Astrocyte of the spinal cord (primary cell): ENCODE data around the gene DCUN1D4.

ENCODE experiments used
- DNase-seq: peaks from one replicate; pipeline ENCODE4 v3.0.0; 2011; ENCODE audit warnings: low read depth, low spot score
- H3K4me3 ChIP-seq: 2 replicates; pipeline ENCODE4 v1.5.1; 2011; ENCODE audit warnings: low read depth, mild to moderate bottlenecking, low read length, moderate library complexity
- CTCF ChIP-seq: IDR thresholded peaks from 2 replicates; pipeline ENCODE4 v1.5.1; 2012; ENCODE audit warnings: low read depth, mild to moderate bottlenecking, low read length, inconsistent platforms
- in situ Hi-C: cut with HindIII; loops from 2 replicates; pipeline ENCODE4 v1.10.0; 2017; ENCODE audit warnings: low sequenced_read_pairs

DCUN1D4 gene

GRCh38 chr4:51844153-51845054, 1.5 kb downstream of the DCUN1D4 start:
- TF ChIP-seq CTCF: no peak
- DNase-seq: peak; percentile 94
- in situ Hi-C loops: no loop called here
- H3K4me3 ChIP-seq: peak overlapping the region; percentile 63

GRCh38 chr4:51845055-51845426, 2.1 kb downstream of the DCUN1D4 start:
- peak overlapping the region; percentile 63 for H3K4me3 ChIP-seq
- no peak for DNase-seq
- TF ChIP-seq CTCF: no peak
- in situ Hi-C loops: no loop called here

- in situ Hi-C loops: no loop called here
- H3K4me3 ChIP-seq: no peak overlapping the region
- TF ChIP-seq CTCF: no peak
- DNase-seq: no peak
These were observed 2.8 kb downstream of the DCUN1D4 start for GRCh38 chr4:51845711-51846110.

- TF ChIP-seq CTCF: no peak
- DNase-seq: no peak
- H3K4me3 ChIP-seq: no peak overlapping the region
- in situ Hi-C loops: no loop called here
These were observed 6.5 kb downstream of the DCUN1D4 start for GRCh38 chr4:51849430-51849829.

- TF ChIP-seq CTCF: no peak
- no peak overlapping the region for H3K4me3 ChIP-seq
- in situ Hi-C loops: no loop called here
- DNase-seq: no peak
These were observed 7.3 kb downstream of the DCUN1D4 start for GRCh38 chr4:51850294-51850693.

- DNase-seq: no peak
- no peak for TF ChIP-seq CTCF
- H3K4me3 ChIP-seq: no peak overlapping the region
- in situ Hi-C loops: no loop called here
These were observed 8.4 kb downstream of the DCUN1D4 start for GRCh38 chr4:51851090-51851936.
